ENCODE data around the gene IL36G.

The IL36G gene

GRCh38 chr2:113013336-113013661, 35.5 kb downstream of the IL36G start:
- Histone ChIP-seq H3K9ac (ENCODE audit: low read depth in 1 of 2, low read length in 2 of 2) (no peak overlapping the region), H3K27me3 (ENCODE audit: control insufficient read depth in 1 of 2, insufficient read depth in 2 of 2, low read length in 2 of 2) (peaks cover 0 to 7% of the 10 kb centered on the region in 2 donors), H3K4me3 (ENCODE audit: low read depth in 1 of 2, low read length in 2 of 2) (no peak overlapping the region), H3K36me3 (ENCODE audit: control insufficient read depth in 1 of 2, insufficient read depth in 2 of 2, low read length in 2 of 2) (no peaks in the 10 kb centered on the region), H3K9me3 (ENCODE audit: control insufficient read depth in 1 of 2, low read length in 2 of 2) (no peaks in the 10 kb centered on the region), H3K4me1 (ENCODE audit: control insufficient read depth in 1 of 2, insufficient read depth in 2 of 2, low read length in 2 of 2) (no peaks in the 10 kb centered on the region), H3K27ac (ENCODE audit: low read depth, low read length) (no peak overlapping the region)

DNA sequence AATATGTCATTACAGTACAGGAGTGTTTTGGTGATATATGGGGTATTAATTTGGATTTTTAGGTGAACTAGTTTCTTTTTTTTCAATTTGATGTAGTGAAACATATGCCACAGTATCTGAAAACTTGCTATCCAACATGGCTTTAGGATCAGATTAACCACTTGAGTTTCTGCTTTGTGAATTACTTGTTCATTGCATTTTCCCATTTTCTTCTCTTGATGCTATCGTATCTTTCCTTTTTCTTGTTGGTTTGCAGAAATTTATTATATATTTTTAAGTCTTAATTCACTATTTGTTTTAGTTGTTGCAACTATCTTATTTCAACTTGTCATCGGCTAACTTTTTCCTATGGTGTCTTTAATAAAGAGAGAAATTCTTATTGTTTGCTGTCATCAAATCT, 36.3 kb downstream of the IL36G start:
- no peak overlapping the region for H3K9ac ChIP-seq (ENCODE audit: low read depth in 1 of 2, low read length in 2 of 2)
- no peaks in the 10 kb centered on the region for H3K9me3 ChIP-seq (ENCODE audit: control insufficient read depth in 1 of 2, low read length in 2 of 2)
- H3K27ac ChIP-seq (ENCODE audit: low read depth, low read length) = no peak overlapping the region
- peaks cover 0 to 7% of the 10 kb centered on the region in 2 donors for H3K27me3 ChIP-seq (ENCODE audit: control insufficient read depth in 1 of 2, insufficient read depth in 2 of 2, low read length in 2 of 2)
- H3K36me3 ChIP-seq (ENCODE audit: control insufficient read depth in 1 of 2, insufficient read depth in 2 of 2, low read length in 2 of 2) = no peaks in the 10 kb centered on the region
- no peaks in the 10 kb centered on the region for H3K4me1 ChIP-seq (ENCODE audit: control insufficient read depth in 1 of 2, insufficient read depth in 2 of 2, low read length in 2 of 2)
- H3K4me3 ChIP-seq (ENCODE audit: low read depth in 1 of 2, low read length in 2 of 2) = no peak overlapping the region

GRCh38 chr2:113015042-113015441, 37.2 kb downstream of the IL36G start:
- Histone ChIP-seq H3K36me3 (ENCODE audit: control insufficient read depth in 1 of 2, insufficient read depth in 2 of 2, low read length in 2 of 2) (no peaks in the 10 kb centered on the region), H3K4me3 (ENCODE audit: low read depth in 1 of 2, low read length in 2 of 2) (no peak overlapping the region), H3K27me3 (ENCODE audit: control insufficient read depth in 1 of 2, insufficient read depth in 2 of 2, low read length in 2 of 2) (peaks cover 0 to 7% of the 10 kb centered on the region in 2 donors), H3K27ac (ENCODE audit: low read depth, low read length) (no peak overlapping the region), H3K4me1 (ENCODE audit: control insufficient read depth in 1 of 2, insufficient read depth in 2 of 2, low read length in 2 of 2) (no peaks in the 10 kb centered on the region), H3K9me3 (ENCODE audit: control insufficient read depth in 1 of 2, low read length in 2 of 2) (no peaks in the 10 kb centered on the region), H3K9ac (ENCODE audit: low read depth in 1 of 2, low read length in 2 of 2) (no peak overlapping the region)

GRCh38 chr2:113015655-113016054, 37.8 kb downstream of the IL36G start:
- H3K4me3 ChIP-seq (ENCODE audit: low read depth in 1 of 2, low read length in 2 of 2) = no peak overlapping the region
- H3K9ac ChIP-seq (ENCODE audit: low read depth in 1 of 2, low read length in 2 of 2) = no peak overlapping the region
- no peaks in the 10 kb centered on the region for H3K36me3 ChIP-seq (ENCODE audit: control insufficient read depth in 1 of 2, insufficient read depth in 2 of 2, low read length in 2 of 2)
- H3K27ac ChIP-seq (ENCODE audit: low read depth, low read length) = no peak overlapping the region
- H3K9me3 ChIP-seq (ENCODE audit: control insufficient read depth in 1 of 2, low read length in 2 of 2) = no peaks in the 10 kb centered on the region
- H3K4me1 ChIP-seq (ENCODE audit: control insufficient read depth in 1 of 2, insufficient read depth in 2 of 2, low read length in 2 of 2) = no peaks in the 10 kb centered on the region
- peaks cover 0 to 7% of the 10 kb centered on the region in 2 donors for H3K27me3 ChIP-seq (ENCODE audit: control insufficient read depth in 1 of 2, insufficient read depth in 2 of 2, low read length in 2 of 2)

DNA sequence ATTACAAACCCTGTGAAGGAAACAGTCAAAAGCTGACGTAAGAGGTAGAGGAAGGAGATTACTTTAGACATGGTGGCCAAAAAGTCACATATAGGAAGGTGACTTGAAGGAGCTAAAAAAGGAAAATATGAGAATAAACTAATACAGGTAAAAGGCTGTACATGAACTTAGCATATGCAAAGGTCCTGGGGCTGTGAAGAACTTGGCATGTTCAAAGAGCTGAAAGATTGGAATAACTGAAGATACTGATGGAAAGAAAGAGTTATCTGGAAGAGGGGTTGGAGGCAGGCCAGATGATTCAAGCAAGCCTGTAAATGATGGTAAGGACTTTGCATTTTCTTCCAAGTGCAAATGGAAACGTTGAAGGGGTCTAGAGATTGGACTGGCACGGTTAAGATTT, 40.7 kb downstream of the IL36G start:
- H3K36me3 ChIP-seq (ENCODE audit: control insufficient read depth in 1 of 2, insufficient read depth in 2 of 2, low read length in 2 of 2) = no peaks in the 10 kb centered on the region
- no peaks in the 10 kb centered on the region for H3K4me1 ChIP-seq (ENCODE audit: control insufficient read depth in 1 of 2, insufficient read depth in 2 of 2, low read length in 2 of 2)
- H3K27me3 ChIP-seq (ENCODE audit: control insufficient read depth in 1 of 2, insufficient read depth in 2 of 2, low read length in 2 of 2) = peaks cover 6 to 11% of the 10 kb centered on the region in 2 donors
- H3K9me3 ChIP-seq (ENCODE audit: control insufficient read depth in 1 of 2, low read length in 2 of 2) = no peaks in the 10 kb centered on the region
- H3K27ac ChIP-seq (ENCODE audit: low read depth, low read length) = no peak overlapping the region
- H3K4me3 ChIP-seq (ENCODE audit: low read depth in 1 of 2, low read length in 2 of 2) = no peak overlapping the region
- no peak overlapping the region for H3K9ac ChIP-seq (ENCODE audit: low read depth in 1 of 2, low read length in 2 of 2)

GRCh38 chr2:113021312-113021711, 43.5 kb downstream of the IL36G start:
- no peak overlapping the region for H3K4me3 ChIP-seq (ENCODE audit: low read depth in 1 of 2, low read length in 2 of 2)

GRCh38 chr2:113024764-113025163, 47.0 kb downstream of the IL36G start:
- H3K27ac ChIP-seq (ENCODE audit: low read depth, low read length) = no peak overlapping the region
- H3K9ac ChIP-seq (ENCODE audit: low read depth in 1 of 2, low read length in 2 of 2) = no peak overlapping the region
- no peaks in the 10 kb centered on the region for H3K36me3 ChIP-seq (ENCODE audit: control insufficient read depth in 1 of 2, insufficient read depth in 2 of 2, low read length in 2 of 2)
- H3K4me1 ChIP-seq (ENCODE audit: control insufficient read depth in 1 of 2, insufficient read depth in 2 of 2, low read length in 2 of 2) = no peaks in the 10 kb centered on the region
- no peak overlapping the region for H3K4me3 ChIP-seq (ENCODE audit: low read depth in 1 of 2, low read length in 2 of 2)
- no peaks in the 10 kb centered on the region for H3K9me3 ChIP-seq (ENCODE audit: control insufficient read depth in 1 of 2, low read length in 2 of 2)
- H3K27me3 ChIP-seq (ENCODE audit: control insufficient read depth in 1 of 2, insufficient read depth in 2 of 2, low read length in 2 of 2) = peaks cover 17 to 31% of the 10 kb centered on the region in 2 donors

More at GRCh38 chr2:113021312-113021711, 43.5 kb downstream of the IL36G start:
- Histone ChIP-seq H3K9ac (ENCODE audit: low read depth in 1 of 2, low read length in 2 of 2) (no peak overlapping the region), H3K9me3 (ENCODE audit: control insufficient read depth in 1 of 2, low read length in 2 of 2) (no peaks in the 10 kb centered on the region), H3K27me3 (ENCODE audit: control insufficient read depth in 1 of 2, insufficient read depth in 2 of 2, low read length in 2 of 2) (peaks cover 12 to 31% of the 10 kb centered on the region in 2 donors), H3K4me1 (ENCODE audit: control insufficient read depth in 1 of 2, insufficient read depth in 2 of 2, low read length in 2 of 2) (no peaks in the 10 kb centered on the region), H3K27ac (ENCODE audit: low read depth, low read length) (no peak overlapping the region), H3K36me3 (ENCODE audit: control insufficient read depth in 1 of 2, insufficient read depth in 2 of 2, low read length in 2 of 2) (no peaks in the 10 kb centered on the region)

DNA sequence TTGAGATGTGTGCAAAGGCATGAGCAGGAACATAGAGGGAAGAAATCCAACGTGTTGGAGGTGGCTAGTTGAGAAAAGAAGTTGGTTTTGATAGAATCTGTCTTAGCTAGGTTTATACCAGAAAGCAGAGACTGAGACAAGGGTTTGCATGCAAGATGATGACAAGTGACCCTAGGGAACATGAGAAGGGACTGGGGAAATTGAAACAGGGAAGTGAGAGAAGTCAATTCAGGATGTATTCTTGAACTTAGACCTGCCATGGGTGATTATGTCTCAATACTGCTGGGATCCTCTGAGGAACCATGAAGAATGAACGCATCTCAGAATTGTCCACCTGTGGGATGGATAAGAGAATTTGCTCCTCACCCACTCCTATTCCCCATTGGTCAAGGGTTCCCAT, 47.9 kb downstream of the IL36G start:
- no peak overlapping the region for H3K4me3 ChIP-seq (ENCODE audit: low read depth in 1 of 2, low read length in 2 of 2)
- no peak overlapping the region for H3K9ac ChIP-seq (ENCODE audit: low read depth in 1 of 2, low read length in 2 of 2)
- no peak overlapping the region for H3K27ac ChIP-seq (ENCODE audit: low read depth, low read length)

DNA sequence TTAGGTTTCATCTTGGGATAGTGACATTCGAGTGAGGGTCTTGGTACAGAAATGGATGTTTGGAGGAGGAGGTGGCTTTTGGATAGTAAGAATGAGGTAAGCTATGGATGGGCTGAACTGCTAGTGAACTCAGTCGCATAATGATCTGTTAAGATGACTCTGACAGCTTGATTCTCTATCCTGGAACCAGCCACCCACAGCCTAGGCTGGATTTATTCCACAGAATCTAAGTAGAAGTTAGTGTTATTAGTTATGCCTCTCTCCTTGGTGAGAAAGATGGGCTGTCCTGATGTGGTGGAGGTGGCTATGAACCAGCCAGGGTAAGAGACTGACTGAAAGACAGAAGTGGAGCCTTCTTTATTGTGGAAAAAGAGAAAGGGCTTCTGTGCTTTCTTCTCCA, 49.9 kb downstream of the IL36G start:
- H3K4me3 ChIP-seq (ENCODE audit: low read depth in 1 of 2, low read length in 2 of 2) = no peak overlapping the region
- no peak overlapping the region for H3K27ac ChIP-seq (ENCODE audit: low read depth, low read length)
- H3K27me3 ChIP-seq (ENCODE audit: control insufficient read depth in 1 of 2, insufficient read depth in 2 of 2, low read length in 2 of 2) = peaks cover 15 to 32% of the 10 kb centered on the region in 2 donors
- no peaks in the 10 kb centered on the region for H3K36me3 ChIP-seq (ENCODE audit: control insufficient read depth in 1 of 2, insufficient read depth in 2 of 2, low read length in 2 of 2)
- no peaks in the 10 kb centered on the region for H3K9me3 ChIP-seq (ENCODE audit: control insufficient read depth in 1 of 2, low read length in 2 of 2)
- no peak overlapping the region for H3K9ac ChIP-seq (ENCODE audit: low read depth in 1 of 2, low read length in 2 of 2)
- H3K4me1 ChIP-seq (ENCODE audit: control insufficient read depth in 1 of 2, insufficient read depth in 2 of 2, low read length in 2 of 2) = no peaks in the 10 kb centered on the region

More for the DNA sequence above, 47.9 kb downstream of the IL36G start:
- Histone ChIP-seq H3K4me1 (ENCODE audit: control insufficient read depth in 1 of 2, insufficient read depth in 2 of 2, low read length in 2 of 2) (no peaks in the 10 kb centered on the region), H3K27me3 (ENCODE audit: control insufficient read depth in 1 of 2, insufficient read depth in 2 of 2, low read length in 2 of 2) (peaks cover 17 to 34% of the 10 kb centered on the region in 2 donors), H3K9me3 (ENCODE audit: control insufficient read depth in 1 of 2, low read length in 2 of 2) (no peaks in the 10 kb centered on the region), H3K36me3 (ENCODE audit: control insufficient read depth in 1 of 2, insufficient read depth in 2 of 2, low read length in 2 of 2) (no peaks in the 10 kb centered on the region)

GRCh38 chr2:113028112-113028511, 50.3 kb downstream of the IL36G start:
- no peaks in the 10 kb centered on the region for H3K9me3 ChIP-seq (ENCODE audit: control insufficient read depth in 1 of 2, low read length in 2 of 2)
- H3K9ac ChIP-seq (ENCODE audit: low read depth in 1 of 2, low read length in 2 of 2) = no peak overlapping the region
- H3K4me3 ChIP-seq (ENCODE audit: low read depth in 1 of 2, low read length in 2 of 2) = no peak overlapping the region
- no peak overlapping the region for H3K27ac ChIP-seq (ENCODE audit: low read depth, low read length)
- H3K27me3 ChIP-seq (ENCODE audit: control insufficient read depth in 1 of 2, insufficient read depth in 2 of 2, low read length in 2 of 2) = peaks cover 11 to 32% of the 10 kb centered on the region in 2 donors
- H3K4me1 ChIP-seq (ENCODE audit: control insufficient read depth in 1 of 2, insufficient read depth in 2 of 2, low read length in 2 of 2) = no peaks in the 10 kb centered on the region
- no peaks in the 10 kb centered on the region for H3K36me3 ChIP-seq (ENCODE audit: control insufficient read depth in 1 of 2, insufficient read depth in 2 of 2, low read length in 2 of 2)

GRCh38 chr2:113032737-113033136, 54.9 kb downstream of the IL36G start:
- no peaks in the 10 kb centered on the region for H3K36me3 ChIP-seq (ENCODE audit: control insufficient read depth in 1 of 2, insufficient read depth in 2 of 2, low read length in 2 of 2)
- H3K4me1 ChIP-seq (ENCODE audit: control insufficient read depth in 1 of 2, insufficient read depth in 2 of 2, low read length in 2 of 2) = no peaks in the 10 kb centered on the region
- no peak overlapping the region for H3K9ac ChIP-seq (ENCODE audit: low read depth in 1 of 2, low read length in 2 of 2)
- no peaks in the 10 kb centered on the region for H3K9me3 ChIP-seq (ENCODE audit: control insufficient read depth in 1 of 2, low read length in 2 of 2)
- H3K4me3 ChIP-seq (ENCODE audit: low read depth in 1 of 2, low read length in 2 of 2) = no peak overlapping the region
- H3K27ac ChIP-seq (ENCODE audit: low read depth, low read length) = no peak overlapping the region
- peaks cover 11 to 12% of the 10 kb centered on the region in 2 donors for H3K27me3 ChIP-seq (ENCODE audit: control insufficient read depth in 1 of 2, insufficient read depth in 2 of 2, low read length in 2 of 2)
